Astrocyte of the spinal cord (primary cell): ENCODE results near the gene RWDD1.

ENCODE experiments used
- DNase-seq: peaks from one replicate; pipeline ENCODE4 v3.0.0; 2011; ENCODE audit warnings: low read depth, low spot score
- H3K4me3 ChIP-seq: 2 replicates; pipeline ENCODE4 v1.5.1; 2011; ENCODE audit warnings: low read depth, mild to moderate bottlenecking, low read length, moderate library complexity
- CTCF ChIP-seq: IDR thresholded peaks from 2 replicates; pipeline ENCODE4 v1.5.1; 2012; ENCODE audit warnings: low read depth, mild to moderate bottlenecking, low read length, inconsistent platforms
- in situ Hi-C: cut with HindIII; loops from 2 replicates; pipeline ENCODE4 v1.10.0; 2017; ENCODE audit warnings: low sequenced_read_pairs

RWDD1 gene

GRCh38 chr6:116563830-116564229 lies 7.5 kb upstream of the RWDD1 start:
- no peak for TF ChIP-seq CTCF
- in situ Hi-C loops = no loop called here
- no peak for DNase-seq
- H3K4me3 ChIP-seq = no peak overlapping the region

- in situ Hi-C loops = no loop called here
- peak; percentile 59 for DNase-seq
- no peak for TF ChIP-seq CTCF
Observed at GRCh38 chr6:116564311-116564710, 7.0 kb upstream of the RWDD1 start.

DNA sequence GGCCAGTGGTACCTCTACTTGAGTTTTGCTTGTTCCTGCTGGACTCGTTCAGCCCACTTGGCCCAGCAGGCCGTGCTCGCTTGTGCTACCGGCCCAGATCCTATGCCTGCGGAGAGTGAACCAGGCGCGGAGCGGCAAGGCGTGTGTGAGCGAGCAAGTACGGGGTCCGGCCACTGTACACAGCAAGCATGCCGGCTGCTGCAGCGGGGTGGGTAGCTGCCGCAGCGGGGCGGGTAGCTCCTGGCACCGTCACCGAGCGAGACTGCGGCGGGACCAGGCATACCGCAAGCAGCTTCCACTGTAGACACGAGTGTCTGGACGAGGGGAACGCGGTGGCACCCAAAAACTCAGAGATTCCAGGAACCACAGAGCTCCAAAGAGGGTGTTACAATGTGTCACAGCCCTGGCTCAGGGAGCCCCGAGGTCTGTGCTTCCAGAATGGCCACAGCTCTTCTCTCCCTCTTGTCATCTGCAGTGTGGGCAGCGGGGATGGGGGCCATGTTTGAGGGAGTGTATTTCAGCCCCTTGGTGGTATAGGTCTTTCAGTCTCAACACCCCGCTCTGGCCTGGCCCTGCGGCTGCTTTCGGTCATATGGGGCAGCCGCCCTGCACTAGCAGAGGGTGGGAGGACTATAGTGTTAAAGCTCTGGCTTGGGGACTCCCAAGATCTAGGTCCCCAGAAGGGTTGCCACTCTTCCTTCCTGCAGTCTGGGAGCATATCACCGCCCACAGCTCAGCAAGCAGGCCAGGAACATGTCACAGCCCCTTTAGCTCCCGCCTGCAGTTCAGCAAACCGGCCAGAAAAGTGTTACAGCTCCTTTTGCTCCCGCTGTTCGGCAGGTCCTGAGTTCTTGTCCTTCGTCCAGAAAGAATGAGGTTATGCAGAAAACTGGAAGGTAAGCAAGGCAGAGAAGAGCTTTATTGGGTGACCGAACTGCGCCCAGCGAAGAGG lies 6.1 kb upstream of the RWDD1 start:
- in situ Hi-C loops = no loop called here
- H3K4me3 ChIP-seq = no peak overlapping the region
- no peak for TF ChIP-seq CTCF
- peak; percentile 23 for DNase-seq

More at GRCh38 chr6:116564311-116564710, 7.0 kb upstream of the RWDD1 start:
- H3K4me3 ChIP-seq = no peak overlapping the region

DNA sequence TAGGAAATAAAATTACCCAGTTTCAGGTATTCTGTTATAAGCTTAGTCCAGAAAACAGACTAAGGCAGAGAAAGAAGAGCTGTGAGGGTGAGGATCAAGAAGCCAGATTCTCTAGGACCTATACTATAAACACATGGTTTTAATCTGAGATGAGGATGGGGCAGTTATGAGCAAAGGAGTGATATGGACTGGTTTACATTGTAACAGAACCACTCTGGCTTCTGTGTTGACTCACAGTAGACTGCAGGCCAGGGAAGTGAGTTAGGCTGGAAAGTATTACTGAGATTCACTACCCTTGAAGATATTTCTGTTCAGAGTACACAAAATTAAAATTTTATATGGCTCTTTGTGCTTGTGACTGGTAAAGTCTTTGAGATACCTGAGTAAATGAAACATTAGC lies 3.2 kb upstream of the RWDD1 start:
- no peak for TF ChIP-seq CTCF
- in situ Hi-C loops = no loop called here
- DNase-seq = no peak
- H3K4me3 ChIP-seq = no peak overlapping the region

GRCh38 chr6:116568821-116569755 lies 2.2 kb upstream of the RWDD1 start:
- H3K4me3 ChIP-seq = no peak overlapping the region
- DNase-seq = no peak
- no peak for TF ChIP-seq CTCF
- in situ Hi-C loops = no loop called here

- in situ Hi-C loops = no loop called here
- DNase-seq = no peak
- TF ChIP-seq CTCF = no peak
- peak overlapping the region; percentile 70 for H3K4me3 ChIP-seq
Observed at GRCh38 chr6:116571683-116572000, 338 bp downstream of the RWDD1 start.
